Smooth muscle cell (in vitro differentiated cells): ENCODE measurements around the gene IKZF1. TPM values are rescaled to one million over a fixed set of nuclear protein-coding genes. Genes with fewer than 3 reads are reported as not detected.

Experiments used
- DNase-seq: peaks from one replicate; lab custom pipeline; 2025; ENCODE audit not compliant: unreplicated experiment; lab: John Stamatoyannopoulos, UW
- H2AFZ ChIP-seq: fragments of 200-600 bp; sonication (generic); 2 replicates; pipeline ENCODE4 v1.6.0; 2016; ENCODE audit warnings: antibody characterized with exemption, low read depth, mild to moderate bottlenecking
- H3F3A ChIP-seq: fragments of 200-600 bp; sonication (generic); 2 replicates; pipeline ENCODE4 v1.6.0; 2017; ENCODE audit warnings: antibody characterized with exemption, low read depth
- H3K27ac ChIP-seq: fragments of 200-600 bp; sonication (generic); 2 replicates; pipeline ENCODE4 v1.5.1; 2016; ENCODE audit warnings: low read depth, mild to moderate bottlenecking
- H3K27me3 ChIP-seq: fragments of 200-600 bp; sonication (generic); 2 replicates; pipeline ENCODE4 v1.6.1; 2016; ENCODE audit warnings: low read depth, mild to moderate bottlenecking
- H3K36me3 ChIP-seq: fragments of 200-600 bp; sonication (generic); 2 replicates; pipeline ENCODE4 v1.5.1; 2016; ENCODE audit warnings: low read depth
- H3K4me1 ChIP-seq: fragments of 200-600 bp; sonication (generic); 2 replicates; pipeline ENCODE4 v1.5.1; 2016; ENCODE audit warnings: low read depth
- H3K4me2 ChIP-seq: fragments of 200-600 bp; sonication (generic); 2 replicates; pipeline ENCODE4 v1.6.0; 2016; ENCODE audit warnings: mild to moderate bottlenecking
- H3K4me3 ChIP-seq: fragments of 200-600 bp; sonication (generic); 2 replicates; pipeline ENCODE4 v1.5.1; 2016; ENCODE audit warnings: mild to moderate bottlenecking
- H3K79me2 ChIP-seq: fragments of 200-600 bp; sonication (generic); 2 replicates; pipeline ENCODE4 v1.6.0; 2016; ENCODE audit warnings: low read depth, mild to moderate bottlenecking
- H3K9ac ChIP-seq: fragments of 200-600 bp; sonication (generic); 2 replicates; pipeline ENCODE4 v1.6.0; 2016; ENCODE audit warnings: low read depth
- H3K9me3 ChIP-seq: fragments of 200-600 bp; sonication (generic); replicated peaks from 2 replicates; pipeline ENCODE4 v1.5.1; 2016; ENCODE audit warnings: low read depth
- H4K20me1 ChIP-seq: fragments of 200-600 bp; sonication (generic); 2 replicates; pipeline ENCODE4 v1.6.0; 2016; ENCODE audit warnings: low read depth
- CTCF ChIP-seq: fragments of 200-600 bp; sonication (generic); IDR thresholded peaks from 2 replicates; pipeline ENCODE4 v1.5.1; 2017; ENCODE audit warnings: borderline replicate concordance, mild to moderate bottlenecking, antibody characterized with exemption; ENCODE audit not compliant: insufficient read depth, poor library complexity, severe bottlenecking
- WGBS: methylation state at CpG from one replicate; pipeline ENCODE4 v1.1.7; 2016; ENCODE audit warnings: low lambda C conversion rate; 5-methylcytosine and 5-hydroxymethylcytosine counted together
- polyA plus RNA-seq: library from polyadenylated mRNA; unstranded; fragments of >200 nt; fragmentation: Nextera tagmentation; extraction: Ambion mirVana; gene quantifications from 2 replicates; pipeline ENCODE4 v1.2.1, GENCODE V29; 2016
- total RNA-seq: library from RNA; depleted of rRNA; stranded (reverse); fragments of >200 nt; gene quantifications from 2 replicates; pipeline ENCODE4 v1.2.3, GENCODE V29; 2014

The IKZF1 gene
- total and polyA plus RNA-seq, 2 experiments from 2014 or later = not detected

GRCh38 chr7:50352751-50353150 lies 48.2 kb downstream of the IKZF1 start:
- no peaks in the 10 kb centered on the region for H3K9me3 ChIP-seq
- no peak for DNase-seq
- no peak overlapping the region for H3K9ac ChIP-seq
- H3F3A ChIP-seq = no peaks in the 10 kb centered on the region
- peaks cover 7% of the 10 kb centered on the region for H3K27me3 ChIP-seq
- no peak overlapping the region for H3K4me2 ChIP-seq
- H3K4me1 ChIP-seq = no peaks in the 10 kb centered on the region
- TF ChIP-seq CTCF = no peak
- no peak overlapping the region for H2AFZ ChIP-seq
- no peak overlapping the region for H3K4me3 ChIP-seq
- no peaks in the 10 kb centered on the region for H3K36me3 ChIP-seq
- no peaks in the 10 kb centered on the region for H3K79me2 ChIP-seq
- H4K20me1 ChIP-seq = no peaks in the 10 kb centered on the region
- 100% methylated on average over 1 of the region's 1 CpG for WGBS
- H3K27ac ChIP-seq = no peak overlapping the region

GRCh38 chr7:50353201-50353600 lies 48.7 kb downstream of the IKZF1 start:
- H2AFZ ChIP-seq = no peak overlapping the region
- H3K9ac ChIP-seq = no peak overlapping the region
- H3K4me3 ChIP-seq = no peak overlapping the region
- peaks cover 7% of the 10 kb centered on the region for H3K27me3 ChIP-seq
- no peaks in the 10 kb centered on the region for H3F3A ChIP-seq
- no peak for TF ChIP-seq CTCF
- 93% methylated on average over 2 of the region's 2 CpGs for WGBS
- DNase-seq = no peak
- H4K20me1 ChIP-seq = no peaks in the 10 kb centered on the region
- H3K4me2 ChIP-seq = no peak overlapping the region
- H3K27ac ChIP-seq = no peak overlapping the region
- H3K4me1 ChIP-seq = no peaks in the 10 kb centered on the region
- no peaks in the 10 kb centered on the region for H3K79me2 ChIP-seq
- no peaks in the 10 kb centered on the region for H3K36me3 ChIP-seq
- no peaks in the 10 kb centered on the region for H3K9me3 ChIP-seq

- Histone ChIP-seq H3K4me3 (no peak overlapping the region), H3K4me2 (no peak overlapping the region), H3K9ac (no peak overlapping the region), H4K20me1 (no peaks in the 10 kb centered on the region), H3F3A (no peaks in the 10 kb centered on the region), H3K4me1 (no peaks in the 10 kb centered on the region), H3K79me2 (no peaks in the 10 kb centered on the region), H3K27ac (no peak overlapping the region), H3K9me3 (no peaks in the 10 kb centered on the region), H3K27me3 (peaks cover 7% of the 10 kb centered on the region), H2AFZ (no peak overlapping the region), H3K36me3 (no peaks in the 10 kb centered on the region)
- no peak for DNase-seq
- no peak for TF ChIP-seq CTCF
- 94% methylated on average over 9 of the region's 9 CpGs for WGBS
Observed at GRCh38 chr7:50353894-50354595, 49.5 kb downstream of the IKZF1 start.

- Histone ChIP-seq H2AFZ (no peak overlapping the region), H3K4me3 (no peak overlapping the region), H3K79me2 (no peaks in the 10 kb centered on the region), H3K4me2 (no peak overlapping the region), H3K36me3 (no peaks in the 10 kb centered on the region), H3K27me3 (peaks cover 7% of the 10 kb centered on the region), H3K27ac (no peak overlapping the region), H3K9ac (no peak overlapping the region), H4K20me1 (no peaks in the 10 kb centered on the region), H3K9me3 (no peaks in the 10 kb centered on the region), H3F3A (peaks cover 5% of the 10 kb centered on the region), H3K4me1 (peaks cover 6% of the 10 kb centered on the region)
- TF ChIP-seq CTCF = no peak
- WGBS = 50% methylated on average over 9 of the region's 9 CpGs
- DNase-seq = no peak
Observed at GRCh38 chr7:50355817-50356178, 51.3 kb downstream of the IKZF1 start.
